ENCODE data around the gene FXR2. TPM values are rescaled to one million over a fixed set of nuclear protein-coding genes. Genes with fewer than 3 reads are reported as not detected.

The FXR2 gene
- total RNA-seq, 1 experiment from 2014 or later = 60.7 TPM

DNA sequence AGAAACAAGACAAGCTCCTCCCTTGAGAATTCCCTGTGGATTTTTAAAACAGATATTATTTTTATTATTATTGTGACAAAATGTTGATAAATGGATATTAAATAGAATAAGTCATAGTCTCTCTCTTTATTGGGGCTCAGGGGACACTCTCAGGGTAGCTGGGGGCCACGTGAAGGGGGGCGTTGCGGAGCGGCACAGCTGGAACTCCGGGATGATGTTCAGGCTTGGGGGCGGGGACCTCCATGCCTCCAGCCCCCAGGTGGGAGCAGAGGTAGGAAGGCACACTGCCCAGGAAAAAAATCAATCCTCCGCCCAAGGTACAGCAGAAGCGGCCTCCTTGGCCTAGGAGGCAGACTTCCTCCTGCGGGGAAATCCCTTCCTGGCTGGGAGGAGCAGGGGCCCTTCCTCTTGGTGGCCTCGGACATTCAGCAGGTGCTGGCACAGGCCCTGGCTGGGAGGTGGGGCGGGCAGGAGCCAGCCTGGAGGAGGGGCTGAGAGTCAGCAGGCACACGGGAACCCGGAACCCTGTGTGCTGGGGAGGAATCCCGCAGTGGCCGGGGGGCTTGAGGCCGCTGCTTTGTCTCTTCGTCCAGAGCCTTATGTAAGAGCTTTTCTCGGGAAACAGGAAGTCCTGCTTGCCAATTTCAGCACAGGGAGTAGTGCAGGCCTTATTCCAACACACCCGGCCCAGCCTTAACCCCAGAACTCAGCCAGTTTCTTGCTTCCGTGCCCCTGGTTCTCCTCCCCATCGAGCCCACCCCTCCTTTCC is 56.7 kb downstream of the FXR2 start:
- POLR2A ChIA-PET = interaction anchor here (0.5 to 6.0 kb wide), 25 partner anchors 9 to 375 kb away, joined by 3 to 71 read pairs (median 4); partner anchors contain the start of genes CD68, MPDU1, POLR2A and SOX15
- CTCF ChIA-PET = interaction anchor here (0.6 to 7.1 kb wide), 6 partner anchors 14 to 493 kb away, joined by 3 to 123 read pairs (median 4); no protein-coding TSS in a partner anchor
- no peaks in the 10 kb centered on the region for H3K9me3 Mint-ChIP-seq (ENCODE audit: unreplicated experiment)
- BruUV-seq (replicated peaks) = no TSS peak
- TF ChIP-seq, protein P1, sequence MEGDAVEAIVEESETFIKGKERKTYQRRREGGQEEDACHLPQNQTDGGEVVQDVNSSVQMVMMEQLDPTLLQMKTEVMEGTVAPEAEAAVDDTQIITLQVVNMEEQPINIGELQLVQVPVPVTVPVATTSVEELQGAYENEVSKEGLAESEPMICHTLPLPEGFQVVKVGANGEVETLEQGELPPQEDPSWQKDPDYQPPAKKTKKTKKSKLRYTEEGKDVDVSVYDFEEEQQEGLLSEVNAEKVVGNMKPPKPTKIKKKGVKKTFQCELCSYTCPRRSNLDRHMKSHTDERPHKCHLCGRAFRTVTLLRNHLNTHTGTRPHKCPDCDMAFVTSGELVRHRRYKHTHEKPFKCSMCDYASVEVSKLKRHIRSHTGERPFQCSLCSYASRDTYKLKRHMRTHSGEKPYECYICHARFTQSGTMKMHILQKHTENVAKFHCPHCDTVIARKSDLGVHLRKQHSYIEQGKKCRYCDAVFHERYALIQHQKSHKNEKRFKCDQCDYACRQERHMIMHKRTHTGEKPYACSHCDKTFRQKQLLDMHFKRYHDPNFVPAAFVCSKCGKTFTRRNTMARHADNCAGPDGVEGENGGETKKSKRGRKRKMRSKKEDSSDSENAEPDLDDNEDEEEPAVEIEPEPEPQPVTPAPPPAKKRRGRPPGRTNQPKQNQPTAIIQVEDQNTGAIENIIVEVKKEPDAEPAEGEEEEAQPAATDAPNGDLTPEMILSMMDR (IDR thresholded peaks at IDR 0.05; ENCODE audit: unreplicated experiment) = no peak
- peak; percentile 95 for DNase-seq (ENCODE audit: unreplicated experiment)
- H3K4me1 Mint-ChIP-seq (ENCODE audit: insufficient read depth, unreplicated experiment) = peaks cover 42% of the 10 kb centered on the region
- H3K27ac Mint-ChIP-seq (ENCODE audit: low read depth, unreplicated experiment) = peak overlapping the region; percentile 91
- H3K4me3 Mint-ChIP-seq (ENCODE audit: unreplicated experiment) = peak overlapping the region; percentile 81
- intact Hi-C loops (cut with micrococcal nuclease) = no loop called here
- H3K27me3 Mint-ChIP-seq (ENCODE audit: insufficient read depth, unreplicated experiment) = no peaks in the 10 kb centered on the region
- H3K36me3 Mint-ChIP-seq (ENCODE audit: insufficient read depth, unreplicated experiment) = peaks cover 14% of the 10 kb centered on the region

DNA sequence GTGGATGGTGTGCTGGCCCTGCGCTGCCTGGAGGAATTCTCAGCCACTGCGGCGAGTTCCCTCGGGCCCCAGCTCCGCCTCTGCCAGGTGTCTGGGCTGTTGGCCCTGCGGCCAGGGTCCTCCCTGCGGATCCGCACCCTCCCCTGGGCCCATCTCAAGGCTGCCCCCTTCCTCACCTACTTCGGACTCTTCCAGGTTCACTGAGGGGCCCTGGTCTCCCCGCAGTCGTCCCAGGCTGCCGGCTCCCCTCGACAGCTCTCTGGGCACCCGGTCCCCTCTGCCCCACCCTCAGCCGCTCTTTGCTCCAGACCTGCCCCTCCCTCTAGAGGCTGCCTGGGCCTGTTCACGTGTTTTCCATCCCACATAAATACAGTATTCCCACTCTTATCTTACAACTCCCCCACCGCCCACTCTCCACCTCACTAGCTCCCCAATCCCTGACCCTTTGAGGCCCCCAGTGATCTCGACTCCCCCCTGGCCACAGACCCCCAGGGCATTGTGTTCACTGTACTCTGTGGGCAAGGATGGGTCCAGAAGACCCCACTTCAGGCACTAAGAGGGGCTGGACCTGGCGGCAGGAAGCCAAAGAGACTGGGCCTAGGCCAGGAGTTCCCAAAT is 57.4 kb downstream of the FXR2 start:
- BruUV-seq (replicated peaks) = no TSS peak
- H3K27me3 Mint-ChIP-seq (ENCODE audit: insufficient read depth, unreplicated experiment) = no peaks in the 10 kb centered on the region
- CTCF ChIA-PET = interaction anchor here (0.6 to 7.1 kb wide), 3 partner anchors 18 to 43 kb away, joined by 3 to 123 read pairs (median 3); no protein-coding TSS in a partner anchor
- intact Hi-C loops (cut with micrococcal nuclease) = no loop called here
- peaks cover 7% of the 10 kb centered on the region for H3K36me3 Mint-ChIP-seq (ENCODE audit: insufficient read depth, unreplicated experiment)
- H3K4me1 Mint-ChIP-seq (ENCODE audit: insufficient read depth, unreplicated experiment) = peaks cover 36% of the 10 kb centered on the region
- H3K4me3 Mint-ChIP-seq (ENCODE audit: unreplicated experiment) = no peak overlapping the region
- no peaks in the 10 kb centered on the region for H3K9me3 Mint-ChIP-seq (ENCODE audit: unreplicated experiment)
- TF ChIP-seq, protein P1 (IDR thresholded peaks at IDR 0.05; ENCODE audit: unreplicated experiment) = no peak
- peak overlapping the region; percentile 91 for H3K27ac Mint-ChIP-seq (ENCODE audit: low read depth, unreplicated experiment)
- POLR2A ChIA-PET = interaction anchor here (0.6 to 6.0 kb wide), 13 partner anchors 9 to 131 kb away, joined by 3 to 71 read pairs (median 4); partner anchors contain the start of genes CD68, MPDU1, POLR2A and TMEM102
- DNase-seq (ENCODE audit: unreplicated experiment) = no peak

DNA sequence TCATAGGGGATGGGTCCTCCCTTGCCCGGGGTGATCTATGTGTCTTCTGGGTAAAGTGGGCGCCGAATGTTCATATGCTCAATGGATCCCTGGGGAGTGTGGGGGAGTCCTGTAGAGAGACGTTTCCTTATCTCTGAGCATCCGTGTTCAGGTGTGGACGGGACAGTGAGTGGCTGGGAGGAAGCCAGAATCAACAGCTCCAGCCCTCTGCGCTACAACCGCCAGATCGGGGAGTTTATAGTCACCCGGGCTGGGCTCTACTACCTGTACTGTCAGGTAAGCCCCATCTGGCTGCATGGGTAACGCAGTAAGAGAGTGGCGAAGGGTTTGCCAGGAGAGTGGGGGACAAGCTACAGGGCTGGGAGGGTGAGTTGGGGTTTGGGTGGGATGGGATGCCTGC is 58.1 kb downstream of the FXR2 start:
- CTCF ChIA-PET = interaction anchor here (0.6 to 7.1 kb wide), 3 partner anchors 17 to 42 kb away, joined by 3 to 123 read pairs (median 3); no protein-coding TSS in a partner anchor
- BruUV-seq (replicated peaks) = no TSS peak

More for the DNA sequence above, 58.1 kb downstream of the FXR2 start:
- POLR2A ChIA-PET = interaction anchor here (1.1 to 6.0 kb wide), 5 partner anchors 8 to 132 kb away, joined by 4 to 71 read pairs (median 4); partner anchors contain the start of genes MPDU1, POLR2A, TNFSF12 and WRAP53
- intact Hi-C loops (cut with micrococcal nuclease) = no loop called here
- no peak overlapping the region for H3K4me3 Mint-ChIP-seq (ENCODE audit: unreplicated experiment)
- peaks cover 6% of the 10 kb centered on the region for H3K36me3 Mint-ChIP-seq (ENCODE audit: insufficient read depth, unreplicated experiment)
- H3K27me3 Mint-ChIP-seq (ENCODE audit: insufficient read depth, unreplicated experiment) = no peaks in the 10 kb centered on the region
- no peak overlapping the region for H3K27ac Mint-ChIP-seq (ENCODE audit: low read depth, unreplicated experiment)
- peaks cover 36% of the 10 kb centered on the region for H3K4me1 Mint-ChIP-seq (ENCODE audit: insufficient read depth, unreplicated experiment)
- TF ChIP-seq, protein P1 (IDR thresholded peaks at IDR 0.05; ENCODE audit: unreplicated experiment) = no peak
- no peak for DNase-seq (ENCODE audit: unreplicated experiment)
- H3K9me3 Mint-ChIP-seq (ENCODE audit: unreplicated experiment) = no peaks in the 10 kb centered on the region

Data from MCF 10A (cell line).